GM12801 (cell line): ENCODE data around the gene CCR5AS.

Source experiments
- CTCF ChIP-seq: IDR thresholded peaks from one replicate; pipeline ENCODE4 v1.5.1; 2011; ENCODE audit warnings: control low read depth; ENCODE audit not compliant: insufficient read length; ENCODE audit errors: extremely low read depth

Gene CCR5AS

GRCh38 chr3:46374755-46375154 lies 32.1 kb downstream of the CCR5AS start:
- TF ChIP-seq CTCF, result no peak

- no peak for TF ChIP-seq CTCF
Measured at GRCh38 chr3:46372492-46373359, 34.1 kb downstream of the CCR5AS start.

GRCh38 chr3:46371519-46372340 lies 35.1 kb downstream of the CCR5AS start:
- TF ChIP-seq CTCF, result no peak

GRCh38 chr3:46370839-46371518 lies 35.9 kb downstream of the CCR5AS start, which contains the start of gene CCR5:
Gene CCR5 (plus strand): TSS chr3:46370946. CDS start chr3:46372903, 1,957 bp downstream.
- no peak for TF ChIP-seq CTCF

GRCh38 chr3:46369675-46370132 lies 37.2 kb downstream of the CCR5AS start:
- no peak for TF ChIP-seq CTCF

- no peak for TF ChIP-seq CTCF
Measured at GRCh38 chr3:46369151-46369550, 37.7 kb downstream of the CCR5AS start.

- TF ChIP-seq CTCF, result no peak
Measured at GRCh38 chr3:46368569-46368968, 38.3 kb downstream of the CCR5AS start.
